ENCODE data around the gene ZNF764. TPM values are rescaled to one million over a fixed set of nuclear protein-coding genes. Genes with fewer than 3 reads are reported as not detected.

Gene ZNF764
- total RNA-seq: 8.4 TPM
- long read RNA-seq, partial matches to known transcripts: 0 of 9 reads
- long read RNA-seq, other reads (novel, unspliced or antisense): 7 of 9 reads

- TF ChIP-seq CTCF (IDR thresholded peaks at IDR 0.05): no peak
- peak within 1 kb of the TSS; percentile 92 for H3K4me3 ChIP-seq
- intact Hi-C loops (cut with DNase I): no loop called here
- peak within 1 kb of the TSS; percentile 98 for H3K27ac ChIP-seq
- no peaks in the 10 kb centered on the region for H3K27me3 ChIP-seq (ENCODE audit: low read depth)
- DNase-seq: peak; percentile 99
- peak; percentile 97 to 98 for ATAC-seq
- H3K9me3 ChIP-seq: no peaks in the 10 kb centered on the region
- peaks cover 31% of the 10 kb centered on the region for H3K4me1 ChIP-seq
- H3K36me3 ChIP-seq: peaks cover 35% of the 10 kb centered on the region
Observed at GRCh38 chr16:30557957-30558788, at the start of gene ZNF764. Gene ZNF764 (minus strand): TSS chr16:30558374. CDS start chr16:30558182, 192 bp downstream.

- no peak for ATAC-seq
- H3K4me1 ChIP-seq: peaks cover 29% of the 10 kb centered on the region
- intact Hi-C loops (cut with DNase I): no loop called here
Observed at GRCh38 chr16:30606004-30606403, 47.8 kb upstream of the ZNF764 start.

GRCh38 chr16:30605158-30605557 lies 47.0 kb upstream of the ZNF764 start:
- ATAC-seq (no peak), DNase-seq (no peak)
- Histone ChIP-seq H3K36me3 (peaks cover 63% of the 10 kb centered on the region), H3K27ac (no peak overlapping the region), H3K27me3 (ENCODE audit: low read depth) (no peaks in the 10 kb centered on the region), H3K9me3 (no peaks in the 10 kb centered on the region), H3K4me3 (no peak overlapping the region), H3K4me1 (peaks cover 29% of the 10 kb centered on the region)
- intact Hi-C loops (cut with DNase I): no loop called here
- no peak for TF ChIP-seq CTCF (IDR thresholded peaks at IDR 0.05)

More at GRCh38 chr16:30606004-30606403, 47.8 kb upstream of the ZNF764 start:
- TF ChIP-seq CTCF (IDR thresholded peaks at IDR 0.05): no peak
- no peak for DNase-seq
- H3K9me3 ChIP-seq: no peaks in the 10 kb centered on the region
- H3K27ac ChIP-seq: no peak overlapping the region
- H3K36me3 ChIP-seq: peaks cover 63% of the 10 kb centered on the region
- H3K4me3 ChIP-seq: no peak overlapping the region
- H3K27me3 ChIP-seq (ENCODE audit: low read depth): no peaks in the 10 kb centered on the region

GRCh38 chr16:30604316-30604947 lies 46.3 kb upstream of the ZNF764 start:
- no peaks in the 10 kb centered on the region for H3K9me3 ChIP-seq
- no peak for ATAC-seq
- H3K4me3 ChIP-seq: no peak overlapping the region
- TF ChIP-seq CTCF (IDR thresholded peaks at IDR 0.05): no peak
- H3K36me3 ChIP-seq: peaks cover 63% of the 10 kb centered on the region
- intact Hi-C loops (cut with DNase I): no loop called here
- no peak overlapping the region for H3K27ac ChIP-seq
- peaks cover 29% of the 10 kb centered on the region for H3K4me1 ChIP-seq
- H3K27me3 ChIP-seq (ENCODE audit: low read depth): no peaks in the 10 kb centered on the region
- no peak for DNase-seq

- no peak overlapping the region for H3K4me3 ChIP-seq
- DNase-seq (no peak), ATAC-seq (no peak)
- TF ChIP-seq CTCF (IDR thresholded peaks at IDR 0.05): no peak
- H3K4me1 ChIP-seq: peaks cover 25% of the 10 kb centered on the region
- peaks cover 63% of the 10 kb centered on the region for H3K36me3 ChIP-seq
- H3K9me3 ChIP-seq: no peaks in the 10 kb centered on the region
- H3K27ac ChIP-seq: no peak overlapping the region
- no peaks in the 10 kb centered on the region for H3K27me3 ChIP-seq (ENCODE audit: low read depth)
- intact Hi-C loops (cut with DNase I): no loop called here
Observed at GRCh38 chr16:30603945-30604315, 45.8 kb upstream of the ZNF764 start.
